ENCODE measurements around the gene RALBP1.

Gene RALBP1

GRCh38 chr18:9508446-9509025 lies 33.2 kb downstream of the RALBP1 start:
- no peak for DNase-seq (ENCODE audit: low spot score)

DNA sequence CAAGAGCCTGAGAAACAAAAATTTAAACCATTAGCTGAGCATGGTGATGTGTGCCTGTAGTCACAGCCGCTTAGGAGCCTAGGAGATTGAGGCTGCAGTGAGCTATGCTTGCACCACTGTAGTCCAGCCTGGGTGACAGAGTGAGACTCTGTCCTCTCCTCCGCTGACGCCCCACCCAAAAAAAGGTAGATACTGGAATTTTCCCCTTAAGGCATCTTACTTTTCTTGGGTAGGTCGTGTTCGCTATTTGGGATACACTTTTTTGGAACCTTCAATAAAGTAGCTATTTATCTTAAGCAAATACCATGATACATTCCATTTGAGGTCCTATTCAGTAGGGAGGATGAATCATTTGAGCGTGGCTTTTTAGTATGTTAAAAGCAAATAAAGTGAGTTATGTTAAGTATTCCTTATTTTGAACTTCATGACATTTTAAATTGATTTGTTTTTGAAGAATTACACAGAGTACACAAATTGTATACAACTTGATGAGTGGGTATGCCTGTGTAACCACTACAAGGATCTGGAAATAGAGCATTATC lies 38.7 kb downstream of the RALBP1 start:
- no peak for DNase-seq (ENCODE audit: low spot score)

DNA sequence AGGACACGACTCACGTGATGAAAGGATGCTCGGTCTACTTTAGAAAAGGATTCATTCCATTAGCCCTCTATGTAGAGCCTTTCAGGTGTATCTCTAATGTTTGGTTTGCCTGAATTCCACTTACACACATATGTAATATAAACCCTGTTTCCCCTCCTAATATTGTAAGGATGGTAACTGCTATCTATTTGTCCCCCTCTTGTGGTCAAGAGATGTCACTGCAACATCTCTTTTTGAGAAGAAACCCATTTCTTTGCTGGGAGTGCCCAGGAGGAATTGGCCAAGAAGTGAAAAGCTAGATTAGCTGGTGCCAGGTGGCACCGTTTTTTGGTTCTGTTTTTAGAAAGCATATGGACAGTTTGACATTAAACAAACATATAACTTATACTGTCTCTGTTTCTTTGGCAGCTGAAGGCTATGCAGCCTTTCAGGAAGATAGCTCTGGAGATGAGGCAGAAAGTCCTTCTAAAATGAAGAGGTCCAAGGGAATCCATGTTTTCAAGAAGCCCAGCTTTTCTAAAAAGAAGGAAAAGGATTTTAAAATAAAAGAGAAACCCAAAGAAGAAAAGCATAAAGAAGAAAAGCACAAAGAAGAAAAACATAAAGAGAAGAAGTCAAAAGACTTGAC lies 41.2 kb downstream of the RALBP1 start:
- peak; percentile 79 for DNase-seq (ENCODE audit: low spot score)

DNA sequence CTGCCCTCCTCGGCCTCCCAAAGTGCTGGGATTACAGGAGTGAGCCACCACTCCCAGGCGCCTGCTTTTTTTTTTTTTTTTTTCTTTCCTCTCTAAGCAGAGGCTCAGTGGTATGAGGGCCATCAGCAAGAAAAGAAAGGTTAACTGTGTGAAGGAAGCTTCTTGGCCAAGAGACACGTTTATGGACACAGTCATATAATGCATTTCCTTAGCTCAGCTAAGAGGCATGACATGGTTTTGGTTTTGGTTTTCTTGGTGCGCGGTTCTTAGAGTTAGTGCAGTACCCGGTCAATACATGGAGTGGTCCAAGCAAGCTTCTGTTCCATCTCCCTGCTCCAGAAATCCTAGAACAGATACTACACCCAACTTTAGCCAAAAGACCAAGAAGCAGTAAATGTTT lies 42.6 kb downstream of the RALBP1 start:
- no peak for DNase-seq (ENCODE audit: low spot score)

- no peak for DNase-seq (ENCODE audit: low spot score)
Measured at GRCh38 chr18:9519399-9519798, 44.1 kb downstream of the RALBP1 start.

- DNase-seq (ENCODE audit: low spot score): no peak
Measured at GRCh38 chr18:9520666-9521065, 45.4 kb downstream of the RALBP1 start.

DNA sequence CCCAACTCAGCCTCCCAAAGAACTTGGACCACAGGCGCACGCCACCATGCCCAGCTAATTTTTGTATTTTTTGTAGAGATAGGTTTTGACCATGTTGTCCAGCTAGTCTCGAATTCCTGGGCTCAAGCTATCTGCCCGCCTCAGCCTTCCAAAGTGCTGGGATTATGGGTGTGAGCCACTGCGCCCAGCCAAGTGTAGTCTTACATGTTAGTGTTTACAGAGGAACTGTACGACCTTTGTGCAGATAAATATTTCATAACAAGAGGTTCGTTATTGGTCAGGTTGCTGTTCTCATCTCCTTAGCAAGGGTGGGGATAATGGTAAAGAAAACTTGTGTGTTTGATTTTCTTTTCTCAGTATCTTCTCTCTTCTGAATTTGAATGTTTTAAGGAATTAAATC lies 46.5 kb downstream of the RALBP1 start:
- no peak for DNase-seq (ENCODE audit: low spot score)

GRCh38 chr18:9522952-9523351 lies 47.6 kb downstream of the RALBP1 start:
- no peak for DNase-seq (ENCODE audit: low spot score)

DNA sequence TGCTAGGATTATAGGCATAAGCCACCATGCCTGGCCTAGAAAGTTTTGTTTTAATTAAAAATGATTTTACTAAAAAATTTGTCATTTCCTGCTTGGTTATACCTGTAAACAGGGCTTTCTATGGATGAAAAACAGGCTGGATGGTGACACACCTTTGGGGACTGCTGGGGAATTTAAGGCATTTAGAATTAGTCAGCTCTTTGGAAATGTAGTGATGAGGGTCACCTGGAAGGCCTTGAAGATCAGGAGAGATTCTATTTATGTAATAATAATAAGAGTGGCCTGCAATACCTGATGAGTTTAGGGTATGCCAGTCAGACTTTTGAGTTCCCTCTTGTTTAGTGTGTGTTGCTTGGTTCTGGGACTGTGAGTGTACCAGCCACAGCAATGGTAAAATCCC lies 51.1 kb downstream of the RALBP1 start:
- DNase-seq (ENCODE audit: low spot score): no peak

DNA sequence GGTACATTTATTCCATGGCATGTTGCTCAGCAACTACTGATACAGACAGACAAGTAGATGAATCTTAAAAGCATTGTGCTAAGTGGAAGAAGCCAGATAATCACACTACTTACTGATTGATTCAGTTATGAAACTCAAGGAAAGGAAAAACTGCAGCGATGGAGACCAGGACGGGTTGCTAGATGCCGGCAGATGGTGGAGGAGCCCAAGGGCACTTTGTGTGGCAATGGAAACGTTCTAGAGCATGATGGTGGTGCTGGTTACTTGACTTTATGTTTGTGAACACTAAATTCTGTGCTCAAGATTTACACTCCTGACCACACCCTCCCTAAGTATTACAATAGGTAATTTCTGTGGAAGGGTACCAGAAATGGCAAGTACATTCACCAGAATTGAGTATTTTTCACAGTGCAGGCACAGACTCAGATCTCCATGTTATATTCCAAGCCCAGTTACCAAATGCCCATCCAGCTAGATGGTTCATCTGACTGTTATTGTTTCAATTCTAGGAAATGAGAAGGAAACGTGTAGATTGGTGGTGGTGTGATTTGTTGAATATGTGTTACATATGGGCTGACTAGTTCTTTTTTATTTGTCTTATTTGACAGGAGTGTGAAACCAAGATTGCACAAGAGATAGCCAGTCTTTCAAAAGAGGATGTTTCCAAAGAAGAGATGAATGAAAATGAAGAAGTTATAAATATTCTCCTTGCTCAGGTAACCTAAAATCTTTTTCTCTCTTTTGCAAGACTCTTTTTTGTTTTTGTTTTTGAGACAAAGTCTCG lies 55.1 kb downstream of the RALBP1 start:
- no peak for DNase-seq (ENCODE audit: low spot score)

DNA sequence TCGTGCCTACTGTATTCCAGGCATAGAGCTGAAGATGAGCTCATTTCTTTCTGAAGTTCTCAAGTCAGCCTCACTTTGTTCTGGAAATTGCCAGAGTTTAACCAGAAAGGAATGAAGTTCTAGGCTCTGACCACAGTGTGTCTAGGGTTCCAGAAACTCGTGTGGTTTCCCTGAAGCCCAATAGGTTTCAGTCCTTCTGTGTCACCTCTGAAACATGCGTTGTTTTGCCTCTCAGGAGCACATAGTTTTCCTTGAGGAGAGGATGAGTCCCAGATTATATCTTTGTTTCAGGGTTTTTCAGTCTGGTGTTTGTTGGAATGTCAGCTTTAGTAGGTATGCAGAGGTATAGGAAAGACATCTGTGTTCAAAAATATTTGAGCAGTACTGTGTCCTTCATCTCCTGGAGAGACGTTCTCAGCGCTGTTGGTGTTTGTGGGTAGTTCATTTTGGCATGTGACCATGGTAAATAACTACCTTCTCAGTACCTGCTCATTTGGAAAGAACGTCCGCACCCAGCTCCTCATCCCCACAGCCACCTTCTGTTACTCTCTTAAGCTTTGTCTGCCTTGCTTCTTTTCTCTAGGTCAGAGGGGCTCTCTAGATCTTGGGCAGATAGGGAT lies 56.6 kb downstream of the RALBP1 start:
- no peak for DNase-seq (ENCODE audit: low spot score)

DNA sequence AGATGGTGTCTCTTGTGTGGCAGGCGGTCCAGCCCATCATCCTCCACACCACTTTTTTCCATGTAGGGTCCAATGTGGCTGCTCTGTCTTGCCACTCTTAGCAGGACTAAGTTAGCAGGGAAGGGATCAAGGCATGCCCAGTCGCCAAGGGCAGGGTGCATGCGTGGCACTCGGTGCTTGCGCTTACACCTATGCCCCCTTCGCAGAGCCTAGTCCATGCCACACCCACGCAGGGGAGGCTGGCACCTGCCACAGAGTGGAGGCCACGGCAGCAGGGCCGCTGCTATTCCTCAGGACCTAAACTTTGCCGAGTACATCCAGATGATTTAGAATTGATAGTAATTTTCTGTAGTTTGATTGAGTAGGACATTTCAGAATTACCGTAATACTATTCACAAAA lies 59.5 kb downstream of the RALBP1 start:
- no peak for DNase-seq (ENCODE audit: low spot score)

DNA sequence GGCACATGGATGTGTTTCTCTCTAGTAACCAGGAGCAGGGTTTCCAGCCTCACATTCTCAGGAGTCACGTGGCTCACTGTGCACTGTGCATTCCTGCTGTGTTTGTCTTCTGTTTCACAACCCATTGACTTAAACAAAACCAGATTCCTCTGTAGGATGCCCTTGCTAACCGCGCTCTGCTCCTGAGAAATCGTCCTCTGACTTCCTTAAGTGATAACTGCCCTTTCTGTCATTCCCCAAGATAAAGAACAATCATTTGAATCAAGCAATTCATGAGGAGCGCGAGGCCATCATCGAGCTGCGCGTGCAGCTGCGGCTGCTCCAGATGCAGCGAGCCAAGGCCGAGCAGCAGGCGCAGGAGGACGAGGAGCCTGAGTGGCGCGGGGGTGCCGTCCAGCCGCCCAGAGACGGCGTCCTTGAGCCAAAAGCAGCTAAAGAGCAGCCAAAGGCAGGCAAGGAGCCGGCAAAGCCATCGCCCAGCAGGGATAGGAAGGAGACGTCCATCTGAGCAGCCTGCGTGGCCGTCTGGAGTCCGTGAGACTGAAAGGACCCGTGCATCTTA lies 60.2 kb downstream of the RALBP1 start:
- no peak for DNase-seq (ENCODE audit: low spot score)

GRCh38 chr18:9536354-9537152 lies 61.2 kb downstream of the RALBP1 start:
- DNase-seq (ENCODE audit: low spot score): no peak

GRCh38 chr18:9537677-9538076 lies 62.4 kb downstream of the RALBP1 start:
- DNase-seq (ENCODE audit: low spot score): no peak

GRCh38 chr18:9539283-9539682 lies 64.0 kb downstream of the RALBP1 start:
- DNase-seq (ENCODE audit: low spot score): no peak

DNA sequence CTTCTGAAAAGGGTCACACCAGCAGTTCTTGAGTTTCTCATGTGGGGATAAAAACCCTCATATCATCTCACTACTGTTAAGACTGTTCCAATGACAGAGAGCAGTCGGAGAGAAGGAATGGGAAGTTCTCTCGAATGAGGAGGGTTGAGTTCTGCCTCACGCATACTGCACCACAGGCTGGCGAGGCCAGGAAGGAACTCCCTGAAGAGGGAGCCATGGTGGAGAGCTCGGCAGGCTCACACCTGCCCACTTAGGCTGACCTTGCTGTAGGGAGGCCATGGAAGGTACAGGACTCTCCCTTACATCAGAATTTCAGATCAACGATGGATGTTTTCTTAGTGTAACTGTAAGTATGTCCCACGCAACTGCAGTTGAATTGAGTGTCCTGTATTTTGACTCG lies 64.6 kb downstream of the RALBP1 start:
- DNase-seq (ENCODE audit: low spot score): no peak

DNA sequence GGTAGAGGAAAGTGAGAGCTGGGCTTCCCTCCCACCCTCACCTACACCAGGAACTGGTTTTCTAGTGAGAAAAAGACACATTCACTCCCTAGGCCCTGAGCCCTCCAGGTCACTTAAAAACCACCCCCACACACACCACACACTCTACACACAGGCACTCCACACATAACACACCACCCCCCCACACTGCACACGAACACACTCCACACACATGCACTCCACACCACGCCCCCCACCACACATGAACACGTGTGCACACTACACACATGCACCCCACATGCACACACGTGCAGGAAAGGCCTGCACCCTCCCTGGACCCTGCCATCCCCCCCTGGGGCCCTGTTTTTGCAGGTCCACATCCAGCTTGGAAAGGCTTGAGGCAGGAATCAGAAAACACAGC lies 67.6 kb downstream of the RALBP1 start:
- DNase-seq (ENCODE audit: low spot score): no peak

- DNase-seq (ENCODE audit: low spot score): no peak
Measured at GRCh38 chr18:9545029-9545428, 69.7 kb downstream of the RALBP1 start.

DNA sequence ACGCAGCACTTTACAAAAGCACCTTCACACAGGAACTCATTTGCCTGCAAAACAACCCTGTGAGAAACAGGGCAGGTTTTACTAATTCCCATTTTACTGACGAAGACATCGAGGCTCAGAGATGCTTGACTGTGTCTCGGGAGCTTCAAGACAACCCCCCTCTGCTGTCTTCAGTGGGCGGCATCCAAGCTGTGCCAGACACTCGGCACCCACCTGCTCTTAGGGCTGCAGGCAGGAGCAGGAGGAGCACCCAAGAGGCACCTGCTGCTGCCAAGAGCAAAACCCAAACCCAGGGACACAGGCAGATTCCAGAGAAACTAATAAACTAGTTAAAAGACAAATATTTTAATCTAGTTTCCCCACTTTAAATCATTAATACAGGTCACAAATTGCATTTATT lies 71.2 kb downstream of the RALBP1 start:
- DNase-seq (ENCODE audit: low spot score): no peak

- no peak for DNase-seq (ENCODE audit: low spot score)
Measured at GRCh38 chr18:9547782-9548181, 72.5 kb downstream of the RALBP1 start.

- no peak for DNase-seq (ENCODE audit: low spot score)
Measured at GRCh38 chr18:9549405-9549804, 74.1 kb downstream of the RALBP1 start.

Measured in hematopoietic multipotent progenitor cell treated with erythropoietin and hydrocortisone succinate and interleukin-3 and kit ligand, for 15 days (in vitro differentiated cells).